ENCODE results near the gene SPDYE3.

DNA sequence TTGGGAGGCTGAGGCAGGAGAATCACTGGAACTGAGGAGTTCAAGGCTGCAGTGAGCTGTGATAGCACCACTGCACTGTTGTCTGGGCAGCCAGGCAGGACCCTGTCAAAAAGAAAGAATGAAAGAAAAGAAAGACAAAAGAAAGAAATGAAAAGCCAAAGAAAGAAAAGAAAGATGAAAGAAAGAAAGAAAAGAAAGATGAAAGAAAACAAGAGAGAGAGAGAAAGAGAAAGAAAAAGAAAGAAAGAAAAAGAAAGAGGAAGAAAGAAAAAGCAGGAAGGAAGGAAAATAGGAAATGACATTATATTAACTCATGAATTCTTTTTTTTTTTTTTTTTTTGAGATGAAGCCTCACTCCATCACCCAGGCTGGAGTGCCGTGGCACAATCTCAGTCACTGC lies 32.4 kb upstream of the SPDYE3 start:
- TF ChIP-seq, protein P1, sequence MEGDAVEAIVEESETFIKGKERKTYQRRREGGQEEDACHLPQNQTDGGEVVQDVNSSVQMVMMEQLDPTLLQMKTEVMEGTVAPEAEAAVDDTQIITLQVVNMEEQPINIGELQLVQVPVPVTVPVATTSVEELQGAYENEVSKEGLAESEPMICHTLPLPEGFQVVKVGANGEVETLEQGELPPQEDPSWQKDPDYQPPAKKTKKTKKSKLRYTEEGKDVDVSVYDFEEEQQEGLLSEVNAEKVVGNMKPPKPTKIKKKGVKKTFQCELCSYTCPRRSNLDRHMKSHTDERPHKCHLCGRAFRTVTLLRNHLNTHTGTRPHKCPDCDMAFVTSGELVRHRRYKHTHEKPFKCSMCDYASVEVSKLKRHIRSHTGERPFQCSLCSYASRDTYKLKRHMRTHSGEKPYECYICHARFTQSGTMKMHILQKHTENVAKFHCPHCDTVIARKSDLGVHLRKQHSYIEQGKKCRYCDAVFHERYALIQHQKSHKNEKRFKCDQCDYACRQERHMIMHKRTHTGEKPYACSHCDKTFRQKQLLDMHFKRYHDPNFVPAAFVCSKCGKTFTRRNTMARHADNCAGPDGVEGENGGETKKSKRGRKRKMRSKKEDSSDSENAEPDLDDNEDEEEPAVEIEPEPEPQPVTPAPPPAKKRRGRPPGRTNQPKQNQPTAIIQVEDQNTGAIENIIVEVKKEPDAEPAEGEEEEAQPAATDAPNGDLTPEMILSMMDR (IDR thresholded peaks at IDR 0.05): no peak
- TF ChIP-seq POLR2AphosphoS5 (IDR thresholded peaks at IDR 0.05) (no peak), POLR2A (IDR thresholded peaks at IDR 0.05) (no peak), EP300 (IDR thresholded peaks at IDR 0.05) (no peak)

All from sigmoid colon (tissue), 4 donors.